DMS114 treated with DMSO at 0.1 percent for 48 hours (cell line): Measurements from ENCODE around the gene C1orf53.
"Not testable (repeated sequence)": the region's sequence is repeated elsewhere in the genome, so short reads cannot be mapped to it uniquely, and the experiment has no call there.

Experiments used
- DNase-seq: peaks from one replicate; lab custom pipeline; 2025; ENCODE audit not compliant: unreplicated experiment; lab: John Stamatoyannopoulos, UW

The C1orf53 gene

DNA sequence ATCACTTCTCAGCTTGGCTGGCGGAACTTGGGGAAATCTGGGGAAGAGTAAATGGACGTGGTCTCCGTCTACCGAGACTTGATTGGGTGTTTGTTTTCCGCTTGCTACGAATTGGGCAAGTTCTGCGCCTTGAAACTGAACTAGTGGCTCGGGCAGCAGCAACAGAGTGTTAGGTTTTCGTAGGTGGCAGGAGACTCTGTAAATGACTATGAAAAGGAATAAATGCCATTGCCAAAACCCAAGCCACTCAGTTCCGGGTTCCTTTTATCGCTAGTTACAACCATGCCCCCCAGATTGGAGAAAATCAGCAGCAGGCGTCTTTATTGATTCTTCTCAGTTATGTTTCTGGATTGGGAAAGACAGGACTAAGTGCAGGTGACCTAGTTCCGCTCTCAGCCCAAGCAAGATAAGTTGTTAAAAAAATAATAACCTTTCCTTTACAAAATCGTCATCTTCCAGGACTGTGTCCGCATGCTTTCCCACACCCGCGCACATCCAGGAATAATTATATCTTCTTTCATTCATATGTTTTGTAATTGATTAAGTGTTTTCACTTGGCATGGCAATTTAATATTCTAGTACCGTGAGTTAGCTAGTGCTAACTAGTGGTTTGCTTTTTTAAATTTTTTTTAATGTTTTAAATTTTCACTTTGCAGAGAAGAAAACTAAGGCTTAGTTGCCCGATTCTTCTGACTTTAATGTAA, 18.1 kb downstream of the C1orf53 start:
- no peak for DNase-seq

DNA sequence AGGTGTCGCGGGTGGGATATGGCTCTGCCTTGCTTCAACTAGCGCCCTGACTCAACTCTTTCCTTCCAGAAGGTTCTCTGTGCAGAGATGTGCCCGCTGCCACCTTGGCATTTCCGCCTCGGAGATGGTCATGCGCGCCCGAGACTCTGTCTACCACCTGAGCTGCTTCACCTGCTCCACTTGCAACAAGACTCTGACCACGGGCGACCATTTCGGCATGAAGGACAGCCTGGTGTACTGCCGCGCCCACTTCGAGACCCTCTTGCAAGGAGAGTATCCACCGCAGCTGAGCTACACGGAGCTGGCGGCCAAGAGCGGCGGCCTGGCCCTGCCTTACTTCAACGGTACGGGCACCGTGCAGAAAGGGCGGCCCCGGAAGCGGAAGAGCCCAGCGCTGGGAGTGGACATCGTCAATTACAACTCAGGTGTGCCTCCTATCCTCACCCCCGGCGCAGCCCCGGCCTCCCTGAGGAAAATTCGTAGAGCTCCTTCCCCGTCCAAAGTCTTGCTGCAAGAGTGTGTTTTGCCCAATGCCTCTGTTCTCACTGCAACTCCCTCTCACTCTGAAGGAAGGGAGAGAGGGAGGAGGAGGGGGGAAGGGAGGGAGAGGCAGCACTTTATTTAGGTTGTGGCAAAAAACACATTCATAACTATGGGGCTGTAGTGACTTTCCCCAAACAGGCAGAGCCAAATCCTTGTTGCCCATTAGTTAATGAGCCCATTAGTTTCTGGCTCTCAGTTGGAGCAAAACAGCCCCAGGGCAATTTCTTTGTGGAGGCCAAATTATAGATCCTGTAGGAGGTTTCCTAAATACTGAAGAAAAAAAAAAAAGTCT, 19.0 kb downstream of the C1orf53 start:
- no peak for DNase-seq

DNA sequence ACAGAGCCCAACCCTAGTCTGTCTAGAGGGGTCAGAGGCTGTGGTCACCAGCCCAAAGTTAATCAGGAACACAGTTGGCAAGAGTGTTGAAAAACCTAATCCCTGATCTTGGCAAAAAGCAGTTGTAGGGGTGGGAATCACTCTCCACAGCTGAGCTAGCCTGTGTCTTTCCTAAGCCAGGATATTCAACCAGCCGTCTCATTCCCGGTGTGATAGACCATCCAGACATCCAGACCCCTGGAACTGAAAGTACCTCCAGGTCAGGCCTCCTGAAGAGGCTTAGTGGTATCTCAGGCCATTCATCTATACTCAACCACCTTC, 19.6 kb downstream of the C1orf53 start:
- DNase-seq, result no peak

DNA sequence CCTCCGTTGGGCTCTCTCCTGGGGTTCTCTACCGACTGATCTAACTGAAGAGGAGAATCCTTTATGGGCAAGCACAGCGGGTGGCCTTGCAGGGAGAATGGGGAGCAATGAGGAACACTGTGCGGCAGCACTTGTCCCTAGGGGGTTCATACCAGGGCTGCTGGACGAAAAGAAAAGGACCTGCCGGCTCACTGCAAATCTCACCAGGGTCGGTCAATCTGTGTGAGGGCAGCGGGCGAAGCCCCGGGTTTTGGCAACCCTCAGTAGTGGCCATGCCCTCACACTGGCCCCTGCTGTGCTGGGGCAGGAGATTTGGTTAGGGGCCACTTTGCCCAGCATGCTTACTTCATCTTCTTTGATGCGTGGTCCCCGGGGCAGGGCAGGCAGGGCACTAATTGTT, 20.6 kb downstream of the C1orf53 start:
- no peak for DNase-seq

DNA sequence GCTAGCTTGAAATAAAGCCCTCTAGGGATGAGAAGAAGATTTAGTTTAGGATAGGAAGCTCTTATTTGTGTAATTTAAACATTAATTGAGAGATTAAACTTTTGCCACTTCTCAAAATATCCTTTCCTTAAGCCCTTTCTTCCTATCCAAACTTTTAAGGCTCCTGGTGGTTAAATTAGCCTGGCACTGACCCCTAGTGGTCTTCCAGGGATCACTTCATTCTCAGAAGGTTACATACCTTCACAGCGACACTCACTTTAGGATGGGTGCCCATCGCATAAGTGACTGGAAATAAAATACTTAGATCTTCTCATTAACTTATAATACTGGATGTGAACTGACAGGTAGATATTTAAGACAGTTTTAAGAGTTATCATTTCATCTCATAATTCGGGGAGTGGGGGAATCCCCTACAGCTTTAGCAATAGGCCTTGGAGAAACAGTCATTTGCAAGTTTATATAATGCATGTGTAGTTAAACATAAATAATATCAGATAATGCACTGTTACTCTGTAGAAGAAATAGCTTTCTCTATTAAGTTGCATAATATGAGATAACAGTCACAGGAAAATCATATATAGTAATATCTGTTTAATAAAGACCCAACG, 22.2 kb downstream of the C1orf53 start:
- DNase-seq, result peak; percentile 51

- DNase-seq, result no peak
Measured at GRCh38 chr1:197927908-197928665, 25.7 kb downstream of the C1orf53 start.

- DNase-seq, result no peak
Measured at GRCh38 chr1:197928849-197929336, 26.5 kb downstream of the C1orf53 start.

- DNase-seq, result no peak
Measured at GRCh38 chr1:197933016-197933415, 30.6 kb downstream of the C1orf53 start.

DNA sequence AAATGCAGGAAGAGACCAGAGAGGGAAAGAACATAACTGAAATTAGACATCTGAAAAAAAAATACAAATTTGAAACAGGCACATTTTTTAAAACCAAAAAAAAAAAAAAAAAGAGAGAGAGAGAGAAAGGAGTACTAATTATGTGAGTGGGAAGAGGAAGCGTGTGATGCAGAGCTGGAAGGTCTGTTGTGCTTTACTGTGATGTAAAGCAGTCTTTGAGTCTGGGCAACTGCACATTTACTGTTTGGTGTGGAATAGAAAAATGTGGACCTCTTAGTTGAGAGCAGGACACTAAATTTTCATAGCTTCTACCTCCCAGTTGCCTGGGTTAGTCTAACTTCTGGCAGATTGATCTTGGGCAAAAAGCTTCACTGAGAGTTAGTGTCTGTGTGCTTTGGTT, 31.2 kb downstream of the C1orf53 start:
- DNase-seq, result no peak

DNA sequence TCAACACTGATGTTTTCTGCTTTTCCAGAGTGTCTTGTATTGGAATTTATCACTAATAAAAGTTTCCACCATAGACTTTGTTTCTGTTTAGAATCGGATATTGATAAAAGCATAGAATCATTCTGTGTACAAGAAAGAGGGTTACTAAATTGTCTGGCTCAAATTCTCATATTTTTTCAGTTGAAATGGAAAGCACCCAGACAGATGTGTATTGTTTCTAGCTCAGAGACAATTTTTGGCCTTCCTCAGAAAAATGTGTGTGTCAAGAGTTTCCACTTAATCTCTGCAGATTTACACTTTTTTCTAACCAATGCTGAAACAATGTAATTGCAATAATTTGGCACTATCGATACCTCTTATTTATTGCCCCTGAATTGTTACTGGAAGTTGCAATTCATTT, 35.0 kb downstream of the C1orf53 start:
- no peak for DNase-seq

- no peak for DNase-seq
Measured at GRCh38 chr1:197937892-197938291, 35.5 kb downstream of the C1orf53 start.

GRCh38 chr1:197939159-197939980, 36.9 kb downstream of the C1orf53 start:
- DNase-seq, result not testable (repeated sequence)

- DNase-seq, result no peak
Measured at GRCh38 chr1:197942042-197942441, 39.6 kb downstream of the C1orf53 start.

DNA sequence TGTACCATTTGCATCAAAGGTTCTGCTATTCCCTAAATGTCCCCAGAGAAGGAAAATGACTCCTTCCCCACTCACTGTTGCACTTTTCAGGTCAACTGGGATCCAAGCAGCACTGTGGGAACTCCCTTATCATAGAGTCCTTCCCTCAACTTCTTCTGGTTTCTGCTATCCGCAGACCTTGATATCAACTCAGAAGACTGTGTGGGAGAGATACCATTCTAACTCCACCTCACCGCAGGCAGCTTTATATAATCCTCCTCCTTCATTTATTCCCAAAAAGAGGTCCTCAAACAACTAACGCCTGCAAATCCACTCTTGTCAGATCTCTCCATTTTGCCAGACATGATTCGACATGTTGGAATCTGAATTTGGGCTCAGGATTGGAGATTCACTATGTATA, 42.1 kb downstream of the C1orf53 start:
- no peak for DNase-seq

- DNase-seq, result no peak
Measured at GRCh38 chr1:197948926-197949899, 46.8 kb downstream of the C1orf53 start.

GRCh38 chr1:197951089-197951488, 48.7 kb downstream of the C1orf53 start:
- no peak for DNase-seq

- no peak for DNase-seq
Measured at GRCh38 chr1:197951617-197952175, 49.3 kb downstream of the C1orf53 start.

DNA sequence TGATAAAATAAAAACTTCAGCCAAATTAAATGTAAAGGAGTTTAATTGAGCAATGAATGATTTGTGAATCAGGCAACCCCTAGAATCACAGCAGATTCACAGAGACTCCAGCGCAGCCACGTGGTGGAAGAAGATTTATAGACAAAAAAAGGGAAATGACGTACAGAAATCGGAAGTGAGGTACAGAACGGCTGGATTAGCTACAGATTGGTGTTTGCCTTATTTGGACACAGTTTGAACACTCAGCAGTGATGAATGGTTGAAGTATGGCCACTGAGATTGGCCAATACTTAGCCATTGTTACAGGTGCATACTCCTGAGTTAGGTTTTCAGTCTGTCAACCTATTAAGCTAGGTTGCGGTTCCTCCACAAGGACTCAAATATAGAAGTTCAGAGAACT, 51.0 kb downstream of the C1orf53 start:
- DNase-seq, result not testable (repeated sequence)
